Stimulated activated CD8-positive, alpha-beta memory T cell treated with anti-CD3 and anti-CD28 coated beads, Interleukin-7, amount 100 ng/mL, for 4 hours (primary cell): Measurements from ENCODE around the gene EPDR1.

Experiments
- DNase-seq, 2 donors: peaks; one replicate each; pipeline ENCODE4 v3.0.0-alpha.2; 2020; ENCODE audit warnings: low read depth in 2 of 2

The EPDR1 gene

GRCh38 chr7:37981664-37982063 is 61.2 kb downstream of the EPDR1 start:
- DNase-seq, result no peak

GRCh38 chr7:37982423-37982822 is 62.0 kb downstream of the EPDR1 start:
- no peak for DNase-seq

GRCh38 chr7:37984750-37985390 is 64.4 kb downstream of the EPDR1 start:
- no peak for DNase-seq

GRCh38 chr7:37986908-37987330 is 66.5 kb downstream of the EPDR1 start:
- no peak for DNase-seq

- DNase-seq, result no peak
Measured at GRCh38 chr7:37987732-37988131, 67.3 kb downstream of the EPDR1 start.

GRCh38 chr7:37988721-37989650 is 68.5 kb downstream of the EPDR1 start:
- no peak for DNase-seq

GRCh38 chr7:37990337-37990736 is 69.9 kb downstream of the EPDR1 start:
- no peak for DNase-seq

GRCh38 chr7:37993060-37993501 is 72.6 kb downstream of the EPDR1 start:
- no peak for DNase-seq

GRCh38 chr7:37999673-38000072 is 79.2 kb downstream of the EPDR1 start:
- no peak for DNase-seq

GRCh38 chr7:38000272-38000671 is 79.8 kb downstream of the EPDR1 start:
- no peak for DNase-seq
